ENCODE data around the gene GPER1. TPM values are rescaled to one million over a fixed set of nuclear protein-coding genes. Genes with fewer than 3 reads are reported as not detected.

GPER1 gene
- 0.21 and 0.48 TPM in 2 replicates for total RNA-seq

DNA sequence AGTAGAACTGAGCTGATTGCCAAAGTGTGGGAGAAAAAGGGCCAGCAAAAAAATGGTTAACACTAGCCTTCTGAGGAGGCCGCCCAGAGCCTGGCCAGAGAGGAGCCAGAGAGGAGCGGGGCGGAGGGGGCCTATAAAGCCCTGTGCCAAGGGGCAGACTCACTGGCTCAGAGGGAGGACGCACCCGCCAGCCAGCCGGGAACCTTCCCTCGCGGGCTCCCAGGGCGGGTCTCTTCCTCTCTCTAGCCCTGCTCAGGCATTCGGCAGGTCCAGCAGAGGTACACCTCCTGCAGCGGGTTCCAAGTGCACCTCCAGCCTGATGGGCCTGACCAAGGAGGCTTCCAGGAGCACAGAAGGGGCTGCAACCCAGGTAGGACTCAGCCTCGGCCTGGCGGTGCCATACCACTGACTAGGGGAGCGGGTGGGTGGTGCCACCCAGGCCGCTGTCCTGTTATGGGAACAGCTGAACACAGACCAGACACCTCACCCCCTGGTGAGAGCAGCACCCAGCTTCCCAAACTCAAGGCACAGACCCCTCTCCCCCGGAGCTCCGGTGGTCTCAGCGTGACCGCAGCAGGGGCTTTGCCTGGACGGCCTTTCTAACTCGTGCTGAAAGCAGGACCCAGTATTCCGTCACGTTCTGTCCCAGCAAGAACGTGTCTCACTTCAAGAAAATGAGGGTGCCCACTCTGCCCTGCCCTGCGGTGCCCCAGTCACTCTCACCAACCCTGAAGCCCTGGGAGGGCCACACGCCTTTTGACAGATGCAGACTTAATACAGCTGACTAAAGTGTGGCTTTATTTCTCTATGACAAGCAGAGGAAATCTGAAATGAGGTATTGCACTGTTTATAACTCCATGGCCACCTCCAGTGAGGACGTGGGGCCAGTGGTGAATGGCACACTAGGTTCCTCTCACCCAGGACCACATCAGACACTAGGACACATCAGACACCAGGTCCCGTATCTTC lies at the start of gene GPER1:
TSS of gene GPER1 (plus strand) at position 162 of the 969 bp plus-strand sequence. CDS start 3,616 bp downstream, outside the sequence.

DNA sequence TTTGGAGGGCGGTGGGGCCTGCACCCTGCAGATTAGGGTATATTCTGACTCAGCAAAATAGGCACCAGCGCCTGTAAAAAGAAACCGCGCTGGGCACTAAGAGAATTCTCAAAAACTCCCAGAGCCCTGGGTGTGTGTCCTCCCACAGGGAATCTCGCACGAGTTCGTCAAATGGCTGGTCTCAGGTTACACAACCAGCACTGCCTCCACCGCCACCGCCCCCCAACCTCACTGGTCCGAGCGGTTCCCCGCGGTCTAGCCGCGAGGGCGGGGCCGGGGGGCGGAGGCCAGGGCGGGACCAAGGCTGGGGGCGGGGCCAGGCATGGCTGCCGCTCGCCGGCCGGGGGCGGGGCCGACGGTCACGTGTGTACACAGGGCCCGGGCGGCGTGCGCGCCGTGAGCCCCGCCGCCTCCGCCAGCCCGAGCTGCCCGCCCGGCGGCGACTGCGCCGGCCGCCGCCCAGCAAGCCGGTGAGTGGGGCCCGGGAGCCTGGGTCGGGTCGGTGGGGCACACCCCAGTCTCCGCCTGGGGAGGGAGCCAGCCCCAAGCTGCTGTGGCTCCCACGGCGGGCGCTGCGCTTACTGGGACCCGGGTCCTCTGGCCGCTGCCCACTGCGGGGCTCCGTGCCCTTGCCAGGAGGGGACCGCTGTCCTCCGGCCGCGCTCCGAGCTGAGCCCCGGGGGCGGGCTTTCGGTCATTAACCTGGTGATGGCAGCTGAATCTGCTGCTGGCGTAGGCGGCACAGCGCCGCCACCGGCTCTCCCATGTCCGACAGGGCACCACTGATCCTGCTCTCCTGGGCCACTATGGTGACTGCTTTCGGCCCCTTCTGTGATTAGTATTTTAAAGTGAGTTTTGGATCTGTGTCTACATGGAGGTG lies 43.5 kb upstream of the GPER1 start, which contains the start of gene GPR146:
TSS of gene GPR146 (plus strand) at position 358 of the 880 bp plus-strand sequence. CDS start 12,970 bp downstream, outside the sequence.

Other genes starting within 250 kb of the GPER1 start
- 23.7 and 29.6 TPM in 2 replicates for gene GET4, start 211.6 kb upstream of the GPER1 start, total RNA-seq
- gene ADAP1, start 133.4 kb upstream of the GPER1 start, total RNA-seq, result 18.3 and 25.6 TPM in 2 replicates
- gene COX19, start 112.6 kb upstream of the GPER1 start, total RNA-seq, result 6.0 and 11.5 TPM in 2 replicates
- 0.24 TPM in 1 of 2 replicates, not detected in the other for gene CYP2W1, start 104.9 kb upstream of the GPER1 start, total RNA-seq
- gene GPR146, start 43.6 kb upstream of the GPER1 start, total RNA-seq, result 2.8 and 3.9 TPM in 2 replicates
- 14.9 and 37.5 TPM in 2 replicates for gene ZFAND2A, start 72.1 kb downstream of the GPER1 start, total RNA-seq
- gene UNCX, start 144.8 kb downstream of the GPER1 start, total RNA-seq, result not detected in 2 replicates